Panc1 (cell line): ENCODE measurements around the gene GNG14. TPM values are rescaled to one million over a fixed set of nuclear protein-coding genes. Genes with fewer than 3 reads are reported as not detected.

ENCODE experiments used
- ATAC-seq: fragments of 200-7000 bp; cut with Tn5 transposase; 2 replicates; pipeline ENCODE4 v1.9.1; 2020; ENCODE audit warnings: mild to moderate bottlenecking, moderate library complexity
- BruUV-seq: library from RNA; stranded (reverse); fragments of 400-500 nt; replicated peaks from 2 replicates; lab custom pipeline; 2021; lab: Mats Ljungman, UMichigan
- CTCF ChIA-PET: fragments of 300-600 bp; sonication (Branson Sonifier 250); formaldehyde crosslinking; loops from one replicate; lab custom pipeline; 2022; ENCODE audit warnings: antibody characterized with exemption; lab: Charles Lee
- POLR2A ChIA-PET: fragments of 300-600 bp; sonication (Branson Sonifier 250); formaldehyde crosslinking; loops from one replicate; lab custom pipeline; 2022; ENCODE audit warnings: antibody characterized with exemption; lab: Charles Lee
- DNase-seq: peaks from one replicate; pipeline ENCODE4 v3.0.0-alpha.2; 2010; ENCODE audit warnings: low read depth, low spot score
- H3K27ac ChIP-seq: 2 replicates; pipeline ENCODE4 v1.5.1; 2011; ENCODE audit warnings: mild to moderate bottlenecking, low read length, inconsistent platforms
- H3K27me3 ChIP-seq: fragments of 200-500 bp; sonication (Bioruptor generic); 2 replicates; pipeline ENCODE4 v1.6.0; 2014; ENCODE audit warnings: low read length, inconsistent platforms; ENCODE audit not compliant: control insufficient read depth, insufficient read depth
- H3K36me3 ChIP-seq: fragments of 200-500 bp; sonication (Bioruptor generic); 2 replicates; pipeline ENCODE4 v1.5.1; 2014; ENCODE audit warnings: inconsistent platforms, mild to moderate bottlenecking, low read length, moderate library complexity; ENCODE audit not compliant: control insufficient read depth, insufficient read depth
- H3K4me1 ChIP-seq: 2 replicates; pipeline ENCODE4 v1.5.1; 2011; ENCODE audit warnings: inconsistent platforms, mild to moderate bottlenecking, low read length, moderate library complexity; ENCODE audit not compliant: control insufficient read depth, insufficient read depth
- H3K4me3 ChIP-seq, 2 experiments: 2 replicates each; pipeline ENCODE4 v1.5.1; 2011 to 2012; ENCODE audit warnings: low read depth in 2 of 2, low read length in 2 of 2, mild to moderate bottlenecking in 2 of 2, inconsistent platforms in 1 of 2, moderate library complexity in 1 of 2
- H3K9me3 ChIP-seq: fragments of 200-500 bp; sonication (Bioruptor generic); 2 replicates; pipeline ENCODE4 v1.5.1; 2014; ENCODE audit warnings: low read depth, mild to moderate bottlenecking, inconsistent platforms, low read length, moderate library complexity; ENCODE audit not compliant: control insufficient read depth, insufficient read depth
- POLR2AphosphoS5 ChIP-seq: IDR thresholded peaks from 2 replicates; pipeline ENCODE4 v1.6.1; 2012; ENCODE audit warnings: mild to moderate bottlenecking, low read depth, low read length, moderate library complexity
- SIN3A ChIP-seq: IDR thresholded peaks from 2 replicates; pipeline ENCODE4 v1.6.1; 2012; ENCODE audit warnings: low read depth, mild to moderate bottlenecking, low read length, moderate library complexity, borderline replicate concordance; ENCODE audit not compliant: insufficient read depth
- TCF7L2 ChIP-seq: IDR thresholded peaks from 2 replicates; pipeline ENCODE4 v1.6.1; 2011; ENCODE audit warnings: mild to moderate bottlenecking, low read depth, low read length, inconsistent platforms
- in situ Hi-C: cut with HindIII; loops from 2 replicates; pipeline ENCODE4 v1.10.0; 2016; ENCODE audit warnings: low sequenced_read_pairs, low pct_unique_long_range_greater_than_20kb
- intact Hi-C: fragments of 100-400 bp; cut with micrococcal nuclease; formaldehyde crosslinking; loops from one replicate; pipeline ENCODE4 v1.10.0; 2022; ENCODE audit not compliant: unreplicated experiment
- total RNA-seq: library from RNA; stranded (reverse); gene quantifications from one replicate; pipeline ENCODE4 v1.2.1, GENCODE V29; 2021; ENCODE audit not compliant: unreplicated experiment
- TF ChIP-seq, protein P1 (sequence below), 2 experiments: IDR thresholded peaks; 2 replicates each; pipeline ENCODE4 v1.6.1; 2011 to 2012; ENCODE audit warnings: low read depth in 2 of 2, control low read depth in 1 of 2, low read length in 1 of 2, mild to moderate bottlenecking in 1 of 2, moderate library complexity in 1 of 2; ENCODE audit not compliant: insufficient read depth in 1 of 2
- TF ChIP-seq, protein P2 (sequence below): fragments of 450-650 bp; IDR thresholded peaks from 2 replicates; pipeline ENCODE4 v1.5.1; 2017; ENCODE audit warnings: mild to moderate bottlenecking

The GNG14 gene
- total RNA-seq, 1 experiment from 2014 or later: not detected

DNA sequence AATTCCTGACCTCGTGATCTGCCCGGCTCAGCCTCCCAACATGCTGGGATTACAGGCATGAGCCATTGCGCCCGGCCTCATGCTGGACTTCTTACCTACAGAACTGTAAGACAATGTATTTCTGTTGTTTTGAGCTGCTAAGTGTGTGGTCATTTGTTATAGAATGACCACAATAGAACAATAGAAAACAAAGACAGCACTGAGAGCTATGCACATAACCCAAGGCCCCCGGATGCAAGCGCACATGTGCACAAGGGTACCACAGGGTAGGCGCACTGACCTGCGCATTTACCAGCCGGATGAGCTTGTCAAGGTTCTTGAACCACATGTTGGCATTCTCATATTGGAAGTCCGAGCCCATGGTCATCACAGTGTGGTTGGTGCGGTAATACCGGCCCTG is 26.8 kb upstream of the GNG14 start:
- no TSS peak for BruUV-seq
- ATAC-seq (no peak), DNase-seq (no peak)
- peaks cover 2% of the 10 kb centered on the region; the same call in 1 of the 2 replicates for H3K4me1 ChIP-seq
- H3K9me3 ChIP-seq: no peaks in the 10 kb centered on the region
- no peak overlapping the region for H3K27ac ChIP-seq
- ChIA-PET CTCF (interaction anchor here (0.6 kb wide), 1 partner anchor 164 kb away, joined by 4 read pairs; no protein-coding TSS in a partner anchor), POLR2A (interaction anchor here (0.6 kb wide), 1 partner anchor 22 kb away, joined by 4 read pairs; no protein-coding TSS in a partner anchor)
- intact Hi-C loops (no loop called here), in situ Hi-C loops (no loop called here)
- no peaks in the 10 kb centered on the region for H3K36me3 ChIP-seq
- H3K4me3 ChIP-seq: no peak overlapping the region
- TF ChIP-seq, protein P1, sequence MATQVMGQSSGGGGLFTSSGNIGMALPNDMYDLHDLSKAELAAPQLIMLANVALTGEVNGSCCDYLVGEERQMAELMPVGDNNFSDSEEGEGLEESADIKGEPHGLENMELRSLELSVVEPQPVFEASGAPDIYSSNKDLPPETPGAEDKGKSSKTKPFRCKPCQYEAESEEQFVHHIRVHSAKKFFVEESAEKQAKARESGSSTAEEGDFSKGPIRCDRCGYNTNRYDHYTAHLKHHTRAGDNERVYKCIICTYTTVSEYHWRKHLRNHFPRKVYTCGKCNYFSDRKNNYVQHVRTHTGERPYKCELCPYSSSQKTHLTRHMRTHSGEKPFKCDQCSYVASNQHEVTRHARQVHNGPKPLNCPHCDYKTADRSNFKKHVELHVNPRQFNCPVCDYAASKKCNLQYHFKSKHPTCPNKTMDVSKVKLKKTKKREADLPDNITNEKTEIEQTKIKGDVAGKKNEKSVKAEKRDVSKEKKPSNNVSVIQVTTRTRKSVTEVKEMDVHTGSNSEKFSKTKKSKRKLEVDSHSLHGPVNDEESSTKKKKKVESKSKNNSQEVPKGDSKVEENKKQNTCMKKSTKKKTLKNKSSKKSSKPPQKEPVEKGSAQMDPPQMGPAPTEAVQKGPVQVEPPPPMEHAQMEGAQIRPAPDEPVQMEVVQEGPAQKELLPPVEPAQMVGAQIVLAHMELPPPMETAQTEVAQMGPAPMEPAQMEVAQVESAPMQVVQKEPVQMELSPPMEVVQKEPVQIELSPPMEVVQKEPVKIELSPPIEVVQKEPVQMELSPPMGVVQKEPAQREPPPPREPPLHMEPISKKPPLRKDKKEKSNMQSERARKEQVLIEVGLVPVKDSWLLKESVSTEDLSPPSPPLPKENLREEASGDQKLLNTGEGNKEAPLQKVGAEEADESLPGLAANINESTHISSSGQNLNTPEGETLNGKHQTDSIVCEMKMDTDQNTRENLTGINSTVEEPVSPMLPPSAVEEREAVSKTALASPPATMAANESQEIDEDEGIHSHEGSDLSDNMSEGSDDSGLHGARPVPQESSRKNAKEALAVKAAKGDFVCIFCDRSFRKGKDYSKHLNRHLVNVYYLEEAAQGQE (IDR thresholded peaks at IDR 0.05; ENCODE audit: insufficient read depth in 1 of 2, low read depth in 2 of 2, low read length in 1 of 2): no peak
- TF ChIP-seq, protein P2, sequence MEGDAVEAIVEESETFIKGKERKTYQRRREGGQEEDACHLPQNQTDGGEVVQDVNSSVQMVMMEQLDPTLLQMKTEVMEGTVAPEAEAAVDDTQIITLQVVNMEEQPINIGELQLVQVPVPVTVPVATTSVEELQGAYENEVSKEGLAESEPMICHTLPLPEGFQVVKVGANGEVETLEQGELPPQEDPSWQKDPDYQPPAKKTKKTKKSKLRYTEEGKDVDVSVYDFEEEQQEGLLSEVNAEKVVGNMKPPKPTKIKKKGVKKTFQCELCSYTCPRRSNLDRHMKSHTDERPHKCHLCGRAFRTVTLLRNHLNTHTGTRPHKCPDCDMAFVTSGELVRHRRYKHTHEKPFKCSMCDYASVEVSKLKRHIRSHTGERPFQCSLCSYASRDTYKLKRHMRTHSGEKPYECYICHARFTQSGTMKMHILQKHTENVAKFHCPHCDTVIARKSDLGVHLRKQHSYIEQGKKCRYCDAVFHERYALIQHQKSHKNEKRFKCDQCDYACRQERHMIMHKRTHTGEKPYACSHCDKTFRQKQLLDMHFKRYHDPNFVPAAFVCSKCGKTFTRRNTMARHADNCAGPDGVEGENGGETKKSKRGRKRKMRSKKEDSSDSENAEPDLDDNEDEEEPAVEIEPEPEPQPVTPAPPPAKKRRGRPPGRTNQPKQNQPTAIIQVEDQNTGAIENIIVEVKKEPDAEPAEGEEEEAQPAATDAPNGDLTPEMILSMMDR: no peak
- TF ChIP-seq SIN3A: no peak
- TF ChIP-seq TCF7L2: no peak
- TF ChIP-seq POLR2AphosphoS5: no peak
- no peaks in the 10 kb centered on the region for H3K27me3 ChIP-seq

DNA sequence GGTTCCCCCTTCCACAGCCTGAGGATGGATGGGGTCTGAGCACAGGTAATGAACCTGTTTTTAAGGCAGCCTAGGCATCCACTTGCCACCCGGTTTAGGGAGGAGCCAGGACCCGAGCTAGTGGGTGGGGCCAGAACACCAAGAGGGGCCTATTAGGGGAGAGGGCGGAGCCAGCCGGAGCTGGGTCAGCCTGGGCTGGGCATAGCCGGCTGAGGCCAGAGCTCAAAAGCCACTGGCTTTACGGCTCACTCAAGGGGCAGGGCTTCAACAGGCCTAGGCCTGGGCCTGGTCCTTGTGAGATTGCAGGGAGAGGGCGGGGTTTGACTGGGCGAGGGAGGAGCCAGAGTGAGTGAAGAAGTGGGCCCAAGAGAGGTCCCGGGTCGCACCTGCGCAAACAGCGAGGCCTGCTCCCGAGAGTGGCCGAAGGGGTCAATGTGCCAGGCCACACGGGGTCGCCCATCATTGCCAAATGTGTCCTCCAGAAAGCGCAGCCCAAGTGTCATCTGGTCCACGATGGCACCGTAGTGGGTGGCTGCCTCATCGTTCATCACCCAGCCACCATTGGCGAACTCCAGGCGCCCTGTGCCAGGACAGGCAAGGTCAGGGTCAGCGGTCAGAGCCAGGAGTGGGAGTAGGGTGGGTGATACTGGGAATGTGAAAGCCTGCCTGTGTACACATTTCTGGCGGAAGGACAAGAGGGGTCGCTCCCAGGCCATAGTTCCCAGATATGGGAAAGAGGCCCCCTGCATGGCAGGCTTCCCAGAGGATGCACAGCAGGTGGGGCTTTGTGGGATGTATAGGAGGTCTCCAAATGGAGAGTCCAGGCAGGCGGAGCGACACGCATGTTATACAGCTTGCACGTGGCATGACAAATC is 23.2 kb upstream of the GNG14 start:
- Histone ChIP-seq H3K27me3 (no peaks in the 10 kb centered on the region), H3K4me1 (peaks cover 3% of the 10 kb centered on the region), H3K36me3 (peaks cover 3% of the 10 kb centered on the region; the same call in 1 of the 2 replicates), H3K9me3 (no peaks in the 10 kb centered on the region), H3K27ac (no peak overlapping the region), H3K4me3 (no peak overlapping the region)
- ChIA-PET CTCF (no interaction called here), POLR2A (no interaction called here)
- in situ Hi-C loops: no loop called here
- peak; percentile 22; the same call in 1 of the 2 replicates for ATAC-seq
- no TSS peak for BruUV-seq
- TF ChIP-seq SIN3A (no peak), POLR2AphosphoS5 (no peak), TCF7L2 (no peak)
- TF ChIP-seq, protein P2: no peak
- TF ChIP-seq, protein P1 (IDR thresholded peaks at IDR 0.05; ENCODE audit: insufficient read depth in 1 of 2, low read depth in 2 of 2, low read length in 1 of 2): no peak
- no peak for DNase-seq
- intact Hi-C loops: no loop called here
